Naive thymus-derived CD4-positive, alpha-beta T cell (primary cell): Measurements from ENCODE around the gene PCDHGC4. TPM values are rescaled to one million over a fixed set of nuclear protein-coding genes. Genes with fewer than 3 reads are reported as not detected.

Source experiments
- polyA plus RNA-seq, 2 donors: library from polyadenylated mRNA; unstranded; fragments of 300-500 nt; fragmentation: Illumina TruSeq; gene quantifications; one replicate each; pipeline ENCODE4 v1.2.3, GENCODE V29; 2021
- total RNA-seq, 6 experiments: library from RNA in 5 of 6; stranded (reverse) in 5 of 6; gene quantifications; 1 replicate in 5 of 6; 2 replicates in 1 of 6; pipeline ENCODE4 v1.2.3 and lab custom pipeline; 2021 to 2026

The PCDHGC4 gene
- total and polyA plus RNA-seq, 7 experiments from 2014 or later, result 0.22 TPM; not detected in 6

Other genes starting within 250 kb of the PCDHGC4 start
- under 1 TPM in 1 of 5 experiments, not detected in 4; 0.24 TPM for gene PCDHB15, start 239.6 kb upstream of the PCDHGC4 start, total RNA-seq
- gene PCDHB15, start 239.6 kb upstream of the PCDHGC4 start, polyA plus RNA-seq, result not detected
- 1 to 10 TPM in 1 of 5 experiments, under 1 TPM in 4; 0.27 to 1.1 (median 0.41) TPM for gene SLC25A2, start 181.0 kb upstream of the PCDHGC4 start, total RNA-seq
- gene SLC25A2, start 181.0 kb upstream of the PCDHGC4 start, polyA plus RNA-seq, result under 1 TPM in 1 of 2 donors, not detected in 1; 0.34 TPM
- 100 to 1,000 TPM in 2 of 5 experiments, 10 to 100 TPM in 3; 64.5 to 115 (median 84.9) TPM for gene TAF7, start 164.2 kb upstream of the PCDHGC4 start, total RNA-seq
- gene TAF7, start 164.2 kb upstream of the PCDHGC4 start, polyA plus RNA-seq, result 100 to 1,000 TPM; 240 to 242 TPM
- gene PCDHGA1, start 154.5 kb upstream of the PCDHGC4 start, total RNA-seq, result under 1 TPM; 0.08 to 0.54 (median 0.17) TPM
- not detected for gene PCDHGA1, start 154.5 kb upstream of the PCDHGC4 start, polyA plus RNA-seq
- gene PCDHGA2, start 146.3 kb upstream of the PCDHGC4 start, total RNA-seq, result under 1 TPM in 4 of 5 experiments, not detected in 1; 0.10 to 0.15 (median 0.11) TPM
- gene PCDHGA2, start 146.3 kb upstream of the PCDHGC4 start, polyA plus RNA-seq, result not detected
- gene PCDHGA3, start 141.2 kb upstream of the PCDHGC4 start, total RNA-seq, result under 1 TPM in 1 of 5 experiments, not detected in 4; 0.24 TPM
- gene PCDHGA3, start 141.2 kb upstream of the PCDHGC4 start, polyA plus RNA-seq, result not detected
- gene PCDHGB1, start 134.9 kb upstream of the PCDHGC4 start, total RNA-seq, result under 1 TPM in 1 of 5 experiments, not detected in 4; 0.24 TPM
- gene PCDHGB1, start 134.9 kb upstream of the PCDHGC4 start, polyA plus RNA-seq, result not detected
- gene PCDHGA4, start 130.0 kb upstream of the PCDHGC4 start, total RNA-seq, result under 1 TPM in 4 of 5 experiments, not detected in 1; 0.11 to 0.63 (median 0.18) TPM
- under 1 TPM in 1 of 2 donors, not detected in 1; 0.20 TPM for gene PCDHGA4, start 130.0 kb upstream of the PCDHGC4 start, polyA plus RNA-seq
- 1 to 10 TPM in 1 of 5 experiments, under 1 TPM in 3, not detected in 1; 0.24 to 1.3 (median 0.36) TPM for gene PCDHGB2, start 125.0 kb upstream of the PCDHGC4 start, total RNA-seq
- gene PCDHGB2, start 125.0 kb upstream of the PCDHGC4 start, polyA plus RNA-seq, result not detected
- under 1 TPM; 0.11 to 0.34 (median 0.24) TPM for gene PCDHGA5, start 120.9 kb upstream of the PCDHGC4 start, total RNA-seq
- not detected for gene PCDHGA5, start 120.9 kb upstream of the PCDHGC4 start, polyA plus RNA-seq
- under 1 TPM; 0.24 to 0.59 (median 0.43) TPM for gene PCDHGB3, start 114.8 kb upstream of the PCDHGC4 start, total RNA-seq
- gene PCDHGB3, start 114.8 kb upstream of the PCDHGC4 start, polyA plus RNA-seq, result under 1 TPM in 1 of 2 donors, not detected in 1; 0.13 TPM
- gene PCDHGA6, start 111.1 kb upstream of the PCDHGC4 start, total RNA-seq, result under 1 TPM; 0.24 to 0.70 (median 0.35) TPM
- gene PCDHGA6, start 111.1 kb upstream of the PCDHGC4 start, polyA plus RNA-seq, result not detected
- under 1 TPM in 4 of 5 experiments, not detected in 1; 0.13 to 0.30 (median 0.19) TPM for gene PCDHGA7, start 102.3 kb upstream of the PCDHGC4 start, total RNA-seq
- gene PCDHGA7, start 102.3 kb upstream of the PCDHGC4 start, polyA plus RNA-seq, result not detected
- under 1 TPM in 4 of 5 experiments, not detected in 1; 0.08 to 0.27 (median 0.24) TPM for gene PCDHGB4, start 97.3 kb upstream of the PCDHGC4 start, total RNA-seq
- not detected for gene PCDHGB4, start 97.3 kb upstream of the PCDHGC4 start, polyA plus RNA-seq
- gene PCDHGA8, start 92.4 kb upstream of the PCDHGC4 start, total RNA-seq, result under 1 TPM; 0.08 to 0.17 (median 0.13) TPM
- not detected for gene PCDHGA8, start 92.4 kb upstream of the PCDHGC4 start, polyA plus RNA-seq
- gene PCDHGB5, start 87.1 kb upstream of the PCDHGC4 start, total RNA-seq, result under 1 TPM; 0.16 to 0.44 (median 0.42) TPM
- under 1 TPM; 0.09 to 0.49 TPM for gene PCDHGB5, start 87.1 kb upstream of the PCDHGC4 start, polyA plus RNA-seq
- under 1 TPM in 4 of 5 experiments, not detected in 1; 0.16 to 0.41 (median 0.22) TPM for gene PCDHGA9, start 82.3 kb upstream of the PCDHGC4 start, total RNA-seq
- not detected for gene PCDHGA9, start 82.3 kb upstream of the PCDHGC4 start, polyA plus RNA-seq
- gene PCDHGB6, start 77.0 kb upstream of the PCDHGC4 start, total RNA-seq, result under 1 TPM; 0.13 to 0.44 (median 0.19) TPM
- under 1 TPM; 0.05 to 0.12 TPM for gene PCDHGB6, start 77.0 kb upstream of the PCDHGC4 start, polyA plus RNA-seq
- under 1 TPM; 0.11 to 0.39 (median 0.24) TPM for gene PCDHGA10, start 72.0 kb upstream of the PCDHGC4 start, total RNA-seq
- under 1 TPM; 0.04 to 0.12 TPM for gene PCDHGA10, start 72.0 kb upstream of the PCDHGC4 start, polyA plus RNA-seq
- gene PCDHGB7, start 67.4 kb upstream of the PCDHGC4 start, total RNA-seq, result under 1 TPM in 3 of 5 experiments, not detected in 2; 0.11 to 0.16 (median 0.13) TPM
- not detected for gene PCDHGB7, start 67.4 kb upstream of the PCDHGC4 start, polyA plus RNA-seq
- gene PCDHGA11, start 64.0 kb upstream of the PCDHGC4 start, total RNA-seq, result under 1 TPM in 4 of 5 experiments, not detected in 1; 0.16 to 0.29 (median 0.21) TPM
- not detected for gene PCDHGA11, start 64.0 kb upstream of the PCDHGC4 start, polyA plus RNA-seq
- gene PCDHGA12, start 54.5 kb upstream of the PCDHGC4 start, total RNA-seq, result under 1 TPM in 1 of 5 experiments, not detected in 4; 0.32 TPM
- gene PCDHGA12, start 54.5 kb upstream of the PCDHGC4 start, polyA plus RNA-seq, result not detected
- under 1 TPM; 0.15 to 0.76 (median 0.16) TPM for gene PCDHGC3, start 9.1 kb upstream of the PCDHGC4 start, total RNA-seq
- gene PCDHGC3, start 9.1 kb upstream of the PCDHGC4 start, polyA plus RNA-seq, result under 1 TPM in 1 of 2 donors, not detected in 1; 0.14 TPM
- gene PCDHGC5, start 4.1 kb downstream of the PCDHGC4 start, total RNA-seq, result under 1 TPM in 1 of 5 experiments, not detected in 4; 0.13 TPM
- gene PCDHGC5, start 4.1 kb downstream of the PCDHGC4 start, polyA plus RNA-seq, result not detected
- gene DIAPH1, start 134.0 kb downstream of the PCDHGC4 start, total RNA-seq, result 100 to 1,000 TPM; 163 to 278 (median 173) TPM
- gene DIAPH1, start 134.0 kb downstream of the PCDHGC4 start, polyA plus RNA-seq, result 100 to 1,000 TPM in 1 of 2 donors, 10 to 100 TPM in 1; 89.7 to 105 TPM
- 10 to 100 TPM; 70.0 to 92.8 (median 79.0) TPM for gene HDAC3, start 151.8 kb downstream of the PCDHGC4 start, total RNA-seq
- gene HDAC3, start 151.8 kb downstream of the PCDHGC4 start, polyA plus RNA-seq, result 100 to 1,000 TPM; 100 to 102 TPM
- 10 to 100 TPM; 14.3 to 21.7 (median 17.5) TPM for gene RELL2, start 152.0 kb downstream of the PCDHGC4 start, total RNA-seq
- 1 to 10 TPM; 1.8 to 3.4 TPM for gene RELL2, start 152.0 kb downstream of the PCDHGC4 start, polyA plus RNA-seq
- gene FCHSD1, start 166.4 kb downstream of the PCDHGC4 start, total RNA-seq, result 10 to 100 TPM; 69.6 to 96.1 (median 92.3) TPM
- gene FCHSD1, start 166.4 kb downstream of the PCDHGC4 start, polyA plus RNA-seq, result 1 to 10 TPM; 4.9 to 7.7 TPM
- 10 to 100 TPM in 2 of 5 experiments, 1 to 10 TPM in 3; 1.0 to 15.3 (median 9.8) TPM for gene ARAP3, start 197.2 kb downstream of the PCDHGC4 start, total RNA-seq
- not detected for gene ARAP3, start 197.2 kb downstream of the PCDHGC4 start, polyA plus RNA-seq